ENCODE measurements around the gene ABTB2.

- TF ChIP-seq ELF1 (IDR thresholded peaks at IDR 0.05) (no peak), CTCF (IDR thresholded peaks at IDR 0.05) (no peak), SIN3A (IDR thresholded peaks at IDR 0.05; ENCODE audit: borderline replicate concordance, low read depth, low read length) (no peak), GABPA (IDR thresholded peaks at IDR 0.05; ENCODE audit: low read depth) (no peak), MAX (IDR thresholded peaks at IDR 0.05; ENCODE audit: low read depth) (no peak)
- TF ChIP-seq, protein P1, sequence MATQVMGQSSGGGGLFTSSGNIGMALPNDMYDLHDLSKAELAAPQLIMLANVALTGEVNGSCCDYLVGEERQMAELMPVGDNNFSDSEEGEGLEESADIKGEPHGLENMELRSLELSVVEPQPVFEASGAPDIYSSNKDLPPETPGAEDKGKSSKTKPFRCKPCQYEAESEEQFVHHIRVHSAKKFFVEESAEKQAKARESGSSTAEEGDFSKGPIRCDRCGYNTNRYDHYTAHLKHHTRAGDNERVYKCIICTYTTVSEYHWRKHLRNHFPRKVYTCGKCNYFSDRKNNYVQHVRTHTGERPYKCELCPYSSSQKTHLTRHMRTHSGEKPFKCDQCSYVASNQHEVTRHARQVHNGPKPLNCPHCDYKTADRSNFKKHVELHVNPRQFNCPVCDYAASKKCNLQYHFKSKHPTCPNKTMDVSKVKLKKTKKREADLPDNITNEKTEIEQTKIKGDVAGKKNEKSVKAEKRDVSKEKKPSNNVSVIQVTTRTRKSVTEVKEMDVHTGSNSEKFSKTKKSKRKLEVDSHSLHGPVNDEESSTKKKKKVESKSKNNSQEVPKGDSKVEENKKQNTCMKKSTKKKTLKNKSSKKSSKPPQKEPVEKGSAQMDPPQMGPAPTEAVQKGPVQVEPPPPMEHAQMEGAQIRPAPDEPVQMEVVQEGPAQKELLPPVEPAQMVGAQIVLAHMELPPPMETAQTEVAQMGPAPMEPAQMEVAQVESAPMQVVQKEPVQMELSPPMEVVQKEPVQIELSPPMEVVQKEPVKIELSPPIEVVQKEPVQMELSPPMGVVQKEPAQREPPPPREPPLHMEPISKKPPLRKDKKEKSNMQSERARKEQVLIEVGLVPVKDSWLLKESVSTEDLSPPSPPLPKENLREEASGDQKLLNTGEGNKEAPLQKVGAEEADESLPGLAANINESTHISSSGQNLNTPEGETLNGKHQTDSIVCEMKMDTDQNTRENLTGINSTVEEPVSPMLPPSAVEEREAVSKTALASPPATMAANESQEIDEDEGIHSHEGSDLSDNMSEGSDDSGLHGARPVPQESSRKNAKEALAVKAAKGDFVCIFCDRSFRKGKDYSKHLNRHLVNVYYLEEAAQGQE (IDR thresholded peaks at IDR 0.05; ENCODE audit: low read depth, low read length), result no peak
Measured at GRCh38 chr11:34184505-34185015, 173.2 kb downstream of the ABTB2 start.

All from SK-N-SH (cell line).